HS-5 (cell line): Measurements from ENCODE around the gene PXN.
"Not testable (repeated sequence)": the region's sequence is repeated elsewhere in the genome, so short reads cannot be mapped to it uniquely, and the experiment has no call there.

Experiments
- DNase-seq: peaks from one replicate; pipeline ENCODE4 v3.0.0-alpha.2; 2012; ENCODE audit warnings: low read depth

The PXN gene

GRCh38 chr12:120262852-120263747 lies 2.4 kb downstream of the PXN start:
- DNase-seq: no peak

GRCh38 chr12:120261951-120262851 lies 3.3 kb downstream of the PXN start:
- peak; percentile 73 for DNase-seq

GRCh38 chr12:120260607-120261006 lies 4.9 kb downstream of the PXN start:
- DNase-seq: no peak

GRCh38 chr12:120259418-120260202 lies 5.9 kb downstream of the PXN start:
- no peak for DNase-seq

GRCh38 chr12:120258323-120258896 lies 7.1 kb downstream of the PXN start:
- no peak for DNase-seq

- DNase-seq: peak; percentile 86
Measured at GRCh38 chr12:120257041-120257821, 8.3 kb downstream of the PXN start.

GRCh38 chr12:120254809-120255208 lies 10.7 kb downstream of the PXN start:
- DNase-seq: no peak

GRCh38 chr12:120253313-120253712 lies 12.2 kb downstream of the PXN start:
- not testable (repeated sequence) for DNase-seq

GRCh38 chr12:120252071-120252906 lies 13.2 kb downstream of the PXN start:
- no peak for DNase-seq

GRCh38 chr12:120251364-120252070 lies 14.0 kb downstream of the PXN start:
- not testable (repeated sequence) for DNase-seq

GRCh38 chr12:120249875-120250795 lies 15.4 kb downstream of the PXN start:
- no peak for DNase-seq

GRCh38 chr12:120249266-120249874 lies 16.2 kb downstream of the PXN start:
- no peak for DNase-seq

GRCh38 chr12:120247621-120248030 lies 17.9 kb downstream of the PXN start:
- peak; percentile 83 for DNase-seq

GRCh38 chr12:120247183-120247582 lies 18.3 kb downstream of the PXN start:
- DNase-seq: no peak

- not testable (repeated sequence) for DNase-seq
Measured at GRCh38 chr12:120246705-120247104, 18.8 kb downstream of the PXN start.

GRCh38 chr12:120242971-120243699 lies 22.4 kb downstream of the PXN start:
- DNase-seq: no peak

- no peak for DNase-seq
Measured at GRCh38 chr12:120242275-120242799, 23.2 kb downstream of the PXN start.
